C4-2B (cell line): Measurements from ENCODE around the gene GPHN.

Experiments used
- ZFX ChIP-seq: fragments of 450-650 bp; IDR thresholded peaks from 2 replicates; pipeline ENCODE4 v1.6.1; 2017
- TF ChIP-seq, protein P1 (sequence below): fragments of 450-650 bp; conservative IDR thresholded peaks from 2 replicates; pipeline ENCODE4 v1.5.1; 2017; ENCODE audit warnings: mild to moderate bottlenecking

DNA sequence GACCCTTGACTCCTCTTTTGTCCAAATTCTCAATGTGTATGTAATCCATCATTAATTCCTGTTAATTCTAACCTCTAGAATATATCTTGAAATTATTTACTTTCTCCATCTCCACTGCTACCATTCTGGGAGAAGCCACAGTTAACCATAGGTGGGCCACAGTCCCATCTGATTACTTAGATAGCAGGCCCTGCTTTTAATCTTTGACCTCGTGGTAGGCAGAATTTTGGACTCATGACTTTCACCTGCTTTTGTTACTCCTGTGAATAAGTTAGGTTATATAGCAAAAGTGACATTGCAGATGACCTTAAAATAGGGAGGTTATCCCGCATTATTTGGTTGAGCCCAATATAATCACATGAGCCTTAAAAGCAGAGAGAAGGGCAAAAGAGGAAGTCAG, 264.2 kb downstream of the GPHN start:
- TF ChIP-seq, protein P1, sequence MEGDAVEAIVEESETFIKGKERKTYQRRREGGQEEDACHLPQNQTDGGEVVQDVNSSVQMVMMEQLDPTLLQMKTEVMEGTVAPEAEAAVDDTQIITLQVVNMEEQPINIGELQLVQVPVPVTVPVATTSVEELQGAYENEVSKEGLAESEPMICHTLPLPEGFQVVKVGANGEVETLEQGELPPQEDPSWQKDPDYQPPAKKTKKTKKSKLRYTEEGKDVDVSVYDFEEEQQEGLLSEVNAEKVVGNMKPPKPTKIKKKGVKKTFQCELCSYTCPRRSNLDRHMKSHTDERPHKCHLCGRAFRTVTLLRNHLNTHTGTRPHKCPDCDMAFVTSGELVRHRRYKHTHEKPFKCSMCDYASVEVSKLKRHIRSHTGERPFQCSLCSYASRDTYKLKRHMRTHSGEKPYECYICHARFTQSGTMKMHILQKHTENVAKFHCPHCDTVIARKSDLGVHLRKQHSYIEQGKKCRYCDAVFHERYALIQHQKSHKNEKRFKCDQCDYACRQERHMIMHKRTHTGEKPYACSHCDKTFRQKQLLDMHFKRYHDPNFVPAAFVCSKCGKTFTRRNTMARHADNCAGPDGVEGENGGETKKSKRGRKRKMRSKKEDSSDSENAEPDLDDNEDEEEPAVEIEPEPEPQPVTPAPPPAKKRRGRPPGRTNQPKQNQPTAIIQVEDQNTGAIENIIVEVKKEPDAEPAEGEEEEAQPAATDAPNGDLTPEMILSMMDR = no peak
- no peak for TF ChIP-seq ZFX
